GM19193 (cell line): ENCODE results near the gene MYLK2.

ENCODE experiments used
- POLR2A ChIP-seq: IDR thresholded peaks from 4 replicates; pipeline ENCODE4 v1.6.1; 2011; ENCODE audit not compliant: insufficient read depth, insufficient read length; ENCODE audit errors: extremely low read depth

MYLK2 gene

DNA sequence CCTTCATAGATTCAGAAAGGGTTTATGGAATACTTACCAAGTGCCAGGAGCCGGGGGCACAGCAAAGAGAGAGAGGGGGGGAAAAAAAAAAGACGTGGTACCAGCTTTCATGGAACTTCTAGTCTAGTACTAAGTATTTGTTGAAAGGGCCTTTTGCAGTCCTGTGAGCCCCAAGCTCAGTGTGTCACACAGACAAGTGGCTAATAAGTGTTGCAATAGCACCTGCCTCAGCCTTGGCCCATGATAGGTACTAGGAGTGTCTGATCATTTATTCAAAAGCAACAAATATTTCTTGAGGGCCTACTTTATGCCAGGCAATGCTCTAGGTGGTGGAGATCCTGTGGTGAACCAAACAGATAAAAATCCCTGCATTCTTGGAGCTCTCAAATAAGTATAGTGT lies 7.9 kb downstream of the MYLK2 start:
- no peak for TF ChIP-seq POLR2A

DNA sequence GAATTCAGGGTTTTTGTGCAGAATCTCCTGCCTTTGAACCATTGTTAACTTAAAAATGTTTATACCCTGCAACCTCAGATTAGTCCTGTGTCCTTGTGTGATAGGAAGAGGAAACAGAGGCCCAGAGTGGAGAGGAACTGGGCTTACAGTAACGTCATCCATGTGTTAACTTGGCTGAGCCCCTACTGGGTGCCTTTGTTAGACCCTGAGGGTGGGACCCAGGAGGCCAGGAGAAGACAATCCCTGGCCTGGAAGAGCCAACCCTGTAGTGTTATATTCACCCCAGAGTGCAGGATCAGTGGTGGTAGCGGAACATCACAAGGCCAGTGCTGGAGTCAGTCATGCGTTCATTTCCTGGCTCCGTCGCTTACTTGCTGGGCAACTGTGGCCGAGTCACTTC lies 10.6 kb downstream of the MYLK2 start:
- TF ChIP-seq POLR2A, result no peak

DNA sequence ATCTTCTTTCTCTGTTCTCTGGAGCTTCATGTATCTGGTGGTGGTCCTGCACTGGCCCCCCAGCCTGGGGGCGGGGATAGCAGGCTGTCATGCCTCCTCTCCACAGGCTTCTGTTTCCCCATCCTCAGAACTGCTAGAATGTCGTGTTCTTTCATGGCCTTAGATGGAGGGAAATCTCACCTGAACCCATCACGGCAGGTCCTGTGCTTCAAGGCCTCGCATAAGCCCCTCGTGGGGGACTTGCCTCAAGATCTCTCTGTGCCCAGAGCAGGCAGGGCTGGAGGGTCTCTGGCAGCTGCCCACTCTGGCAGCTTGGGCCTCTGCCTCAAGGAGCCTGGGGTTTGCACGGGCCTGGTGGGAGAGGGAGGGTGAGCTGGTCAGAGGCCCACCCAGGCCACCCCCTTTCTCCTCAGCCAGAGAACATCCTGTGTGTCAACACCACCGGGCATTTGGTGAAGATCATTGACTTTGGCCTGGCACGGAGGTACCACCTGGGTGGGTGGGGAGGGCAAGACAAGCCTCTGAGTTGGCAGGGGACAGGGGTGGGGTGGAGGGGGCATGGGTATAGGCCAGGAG lies 11.3 kb downstream of the MYLK2 start:
- no peak for TF ChIP-seq POLR2A

DNA sequence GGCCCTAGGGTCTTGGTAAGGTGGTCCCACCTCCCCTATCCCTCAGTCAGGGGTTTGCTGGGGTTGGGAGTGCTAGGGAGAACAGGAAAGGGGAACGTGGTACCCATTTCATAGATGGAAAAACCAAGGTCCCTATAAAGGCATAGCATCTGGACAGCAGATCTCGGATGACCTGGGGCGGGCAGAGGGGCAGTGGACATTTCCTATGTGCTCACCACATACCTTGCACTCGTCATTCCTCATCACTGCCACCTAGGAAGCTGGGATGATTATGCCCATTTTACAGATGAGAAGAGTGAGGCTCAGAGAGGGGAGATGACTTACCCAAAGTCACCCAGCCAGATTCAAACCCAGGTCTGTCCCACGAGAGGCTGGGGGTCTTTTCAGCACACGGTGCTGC lies 12.1 kb downstream of the MYLK2 start:
- TF ChIP-seq POLR2A, result no peak

DNA sequence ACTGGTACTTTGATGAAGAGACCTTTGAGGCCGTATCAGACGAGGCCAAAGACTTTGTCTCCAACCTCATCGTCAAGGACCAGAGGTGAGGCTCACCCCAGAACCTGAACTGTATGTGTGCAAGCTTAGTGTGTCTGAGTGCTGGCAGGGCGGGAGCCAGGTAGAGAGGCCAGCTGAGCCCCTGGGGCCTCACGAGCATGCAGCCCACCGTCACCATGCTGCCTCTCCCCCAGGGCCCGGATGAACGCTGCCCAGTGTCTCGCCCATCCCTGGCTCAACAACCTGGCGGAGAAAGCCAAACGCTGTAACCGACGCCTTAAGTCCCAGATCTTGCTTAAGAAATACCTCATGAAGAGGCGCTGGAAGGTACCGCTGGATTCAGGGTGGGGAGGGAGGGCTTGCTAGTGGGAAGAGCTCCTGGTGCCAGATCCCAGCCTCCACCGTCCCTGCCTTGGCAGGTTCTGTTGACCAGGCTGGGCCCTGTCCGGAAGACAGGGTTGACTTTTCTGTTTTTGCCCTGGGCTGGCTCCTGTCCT lies 12.7 kb downstream of the MYLK2 start:
- TF ChIP-seq POLR2A, result no peak

DNA sequence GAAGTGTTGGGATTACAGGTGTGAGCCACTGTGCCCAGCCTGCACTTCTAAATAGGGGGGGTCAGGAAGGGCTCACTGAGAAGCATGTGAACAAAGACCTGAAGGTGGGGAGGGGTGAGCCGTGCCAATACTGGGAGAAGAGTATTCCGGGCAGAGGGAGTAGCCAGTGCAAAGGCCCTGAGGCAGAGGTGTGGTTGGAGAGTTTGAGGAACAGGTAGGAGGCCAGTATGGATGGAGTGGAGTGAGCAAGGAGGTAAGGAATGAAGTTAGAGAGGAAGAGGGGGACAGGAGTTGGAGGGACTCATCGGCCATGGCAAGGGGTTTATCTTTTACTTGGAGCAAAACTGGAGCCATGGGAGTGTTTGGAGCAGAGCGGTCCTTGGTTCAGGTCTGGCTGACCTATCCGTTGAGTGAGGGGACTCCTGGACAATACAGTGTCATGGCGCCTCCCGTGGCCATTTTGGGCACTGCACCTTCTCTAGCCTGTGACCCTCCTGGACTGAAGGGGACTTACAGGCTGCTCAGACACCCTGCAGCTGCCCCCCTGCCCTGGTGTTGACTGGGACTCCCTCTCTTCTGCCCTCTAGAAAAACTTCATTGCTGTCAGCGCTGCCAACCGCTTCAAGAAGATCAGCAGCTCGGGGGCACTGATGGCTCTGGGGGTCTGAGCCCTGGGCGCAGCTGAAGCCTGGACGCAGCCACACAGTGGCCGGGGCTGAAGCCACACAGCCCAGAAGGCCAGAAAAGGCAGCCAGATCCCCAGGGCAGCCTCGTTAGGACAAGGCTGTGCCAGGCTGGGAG lies 14.2 kb downstream of the MYLK2 start:
- no peak for TF ChIP-seq POLR2A

DNA sequence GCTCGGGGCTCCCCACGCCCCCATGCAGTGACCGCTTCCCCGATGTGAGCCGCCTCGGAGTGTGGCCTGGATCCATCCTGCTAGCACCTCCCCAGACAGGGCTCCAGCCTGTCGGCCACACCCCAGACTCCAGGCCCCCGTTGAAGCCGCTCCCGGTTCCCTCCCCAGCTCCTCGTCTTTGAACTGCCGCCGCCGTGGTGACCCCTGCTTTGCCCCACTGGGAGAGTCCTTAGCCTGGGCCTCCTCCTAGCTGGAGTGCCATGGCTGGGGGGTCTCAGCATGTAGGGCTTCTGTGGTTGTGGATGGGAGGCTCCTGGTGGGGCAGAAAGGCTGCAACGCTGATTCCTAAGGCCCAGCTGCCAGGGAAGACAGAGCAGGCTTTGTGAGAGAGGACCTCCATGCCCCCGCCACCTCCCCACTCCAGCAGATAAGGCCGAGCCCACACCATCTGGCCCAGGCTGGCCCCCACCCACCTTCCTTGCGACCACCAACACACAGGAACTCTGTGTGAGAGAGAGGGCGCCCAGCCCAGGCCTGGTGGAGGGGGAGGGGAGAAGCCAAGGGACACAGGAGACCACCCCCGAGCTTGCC lies 14.9 kb downstream of the MYLK2 start:
- no peak for TF ChIP-seq POLR2A

DNA sequence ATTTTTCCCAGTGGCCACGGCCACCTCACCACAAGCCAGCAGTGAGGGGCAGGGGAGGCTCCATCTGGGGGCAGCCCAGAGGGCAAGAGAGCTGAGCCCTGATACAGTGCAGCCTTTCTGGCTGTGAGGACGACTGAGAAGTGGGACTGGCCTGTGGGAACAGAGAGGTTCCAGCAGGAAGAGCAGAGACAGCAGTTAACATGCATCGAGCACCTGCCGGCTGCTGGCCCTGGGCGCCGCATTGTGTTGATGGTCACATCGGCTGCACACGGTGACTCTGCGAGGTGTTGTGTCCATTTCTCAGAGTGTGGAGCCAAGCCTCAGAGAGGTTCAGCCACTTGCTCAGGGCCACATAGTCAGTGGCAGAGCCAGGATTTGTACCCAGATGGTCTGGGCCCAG lies 16.4 kb downstream of the MYLK2 start:
- no peak for TF ChIP-seq POLR2A

DNA sequence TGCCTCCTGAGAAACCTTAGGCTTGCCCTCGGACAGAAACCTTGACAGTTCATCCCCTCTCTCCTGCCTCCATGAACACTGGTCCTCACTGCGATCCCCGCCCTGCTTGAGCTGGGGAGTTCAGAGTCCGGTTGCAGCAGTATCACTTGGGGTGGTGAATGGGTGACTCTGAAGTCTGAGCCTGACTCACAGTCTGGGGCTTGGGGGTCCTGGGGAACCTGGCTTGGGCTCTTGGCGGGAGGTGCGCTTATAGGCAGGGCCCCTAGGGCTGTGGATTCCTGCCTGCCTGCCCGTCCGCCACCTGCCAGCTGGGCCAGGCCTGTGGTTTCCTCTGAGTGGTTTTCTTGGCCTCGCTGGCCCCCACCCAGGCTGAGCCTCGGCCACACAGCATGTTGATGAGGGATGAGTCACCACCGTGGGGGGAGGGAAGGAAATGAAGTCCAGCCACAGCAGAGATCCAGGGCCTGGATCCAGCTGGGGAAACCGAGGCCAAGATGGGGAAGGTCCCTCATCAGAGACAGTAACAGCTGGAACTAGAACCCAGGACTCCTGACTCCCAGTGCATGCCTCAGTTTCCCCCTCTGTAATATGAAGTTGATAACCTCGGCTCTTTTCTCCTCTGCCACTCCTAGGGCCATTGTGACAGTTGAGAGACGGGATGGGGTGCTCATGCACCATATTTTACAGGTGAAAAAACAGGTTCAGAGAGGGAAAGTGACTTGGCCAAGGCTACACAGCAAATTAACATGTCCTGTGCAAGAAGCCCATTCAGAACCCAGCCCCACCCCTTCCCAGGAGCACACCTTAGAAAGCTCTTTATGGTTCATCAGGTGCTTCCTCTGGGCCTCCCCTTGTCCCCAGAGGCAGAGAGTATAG lies 17.1 kb downstream of the MYLK2 start:
- TF ChIP-seq POLR2A, result no peak

DNA sequence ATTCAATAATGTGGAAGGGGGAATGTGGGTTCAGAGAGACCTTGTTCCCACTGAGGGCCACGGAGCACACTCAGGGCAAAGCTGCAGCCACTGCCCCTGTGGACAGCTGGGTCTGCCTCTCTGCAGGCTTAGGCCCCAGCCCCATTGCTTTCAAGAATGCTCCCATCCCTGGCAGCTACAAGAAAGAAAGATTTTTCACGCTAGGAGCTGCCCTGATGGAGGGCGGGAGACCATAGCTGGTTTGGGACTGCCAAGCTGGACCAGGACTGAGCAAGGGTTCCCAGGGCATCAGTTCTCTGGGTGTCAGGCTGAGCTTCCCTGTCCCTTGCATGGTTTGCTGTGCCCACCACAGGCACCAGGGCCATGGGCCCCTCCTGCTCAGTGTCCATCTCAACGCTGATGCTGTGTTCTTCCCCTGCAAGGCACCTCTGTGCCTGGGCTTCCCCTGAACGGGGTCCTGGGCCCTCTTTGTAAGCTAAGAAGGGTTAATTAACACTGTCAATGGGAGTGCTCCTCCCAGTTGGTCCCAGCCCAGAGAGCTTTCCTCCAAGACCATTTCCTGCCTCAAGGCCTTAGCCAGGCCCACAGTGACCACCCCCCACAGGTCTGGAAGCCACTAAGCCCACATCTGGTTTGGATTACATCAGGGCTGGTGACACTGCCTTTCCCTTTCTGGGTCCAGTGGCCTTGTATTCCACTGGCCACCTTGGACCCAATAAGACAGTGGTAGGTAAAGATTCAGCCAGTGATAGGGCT lies 17.9 kb downstream of the MYLK2 start:
- no peak for TF ChIP-seq POLR2A

DNA sequence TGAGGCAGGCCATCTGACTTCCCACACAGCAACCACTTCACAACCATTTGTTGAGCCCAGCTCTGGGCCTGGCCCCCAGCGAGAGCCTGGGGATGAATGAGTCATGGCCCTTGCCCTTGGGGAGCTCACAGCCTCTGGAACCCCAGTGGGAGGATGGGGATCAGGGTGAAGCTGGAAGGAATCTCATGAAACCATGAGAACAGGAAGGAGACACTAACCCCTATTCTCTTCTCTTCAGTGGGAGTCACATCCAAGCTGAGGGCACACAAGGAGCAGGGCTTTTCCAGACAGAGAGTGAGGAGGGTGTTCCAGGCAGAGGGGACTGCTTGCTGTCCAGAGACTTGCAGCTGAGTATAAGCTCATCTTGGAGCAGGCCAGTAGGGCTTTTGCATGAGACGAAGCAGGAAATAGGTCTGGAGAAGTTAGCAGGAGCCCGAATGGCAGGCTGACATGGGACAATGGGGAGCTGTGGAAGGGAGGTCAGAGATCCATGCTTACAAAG lies 18.8 kb downstream of the MYLK2 start:
- TF ChIP-seq POLR2A, result no peak

DNA sequence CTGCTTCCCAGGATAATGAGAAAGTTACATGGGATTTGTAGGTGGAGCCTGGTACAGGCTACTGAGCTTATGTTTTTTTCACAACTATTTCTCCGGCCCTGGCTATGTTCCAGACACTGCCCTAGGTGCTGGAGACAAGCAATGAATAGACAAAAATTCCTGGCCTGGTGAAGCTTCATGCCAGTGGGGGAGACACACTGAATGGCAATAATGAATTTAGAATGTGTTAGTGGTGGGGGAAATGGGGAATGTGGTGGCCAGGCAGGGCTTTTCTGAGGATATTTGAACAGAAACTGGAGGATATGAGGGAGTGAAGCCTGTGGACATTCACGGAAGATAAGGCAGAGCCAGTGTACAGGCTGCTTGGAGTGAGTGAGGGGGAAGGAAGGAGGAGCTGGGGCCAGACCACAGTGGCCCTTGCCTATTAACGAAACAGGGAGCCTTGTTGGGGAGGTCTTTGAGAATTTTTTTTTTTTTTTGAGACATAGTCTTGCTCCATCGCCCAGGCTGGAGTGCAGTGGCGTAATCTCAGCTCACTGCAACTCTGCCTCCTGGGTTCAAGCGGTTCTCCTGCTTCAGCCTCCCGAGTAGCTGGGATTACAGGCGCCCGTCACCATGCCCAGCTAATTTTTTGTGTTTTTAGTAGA lies 19.6 kb downstream of the MYLK2 start:
- TF ChIP-seq POLR2A, result no peak

DNA sequence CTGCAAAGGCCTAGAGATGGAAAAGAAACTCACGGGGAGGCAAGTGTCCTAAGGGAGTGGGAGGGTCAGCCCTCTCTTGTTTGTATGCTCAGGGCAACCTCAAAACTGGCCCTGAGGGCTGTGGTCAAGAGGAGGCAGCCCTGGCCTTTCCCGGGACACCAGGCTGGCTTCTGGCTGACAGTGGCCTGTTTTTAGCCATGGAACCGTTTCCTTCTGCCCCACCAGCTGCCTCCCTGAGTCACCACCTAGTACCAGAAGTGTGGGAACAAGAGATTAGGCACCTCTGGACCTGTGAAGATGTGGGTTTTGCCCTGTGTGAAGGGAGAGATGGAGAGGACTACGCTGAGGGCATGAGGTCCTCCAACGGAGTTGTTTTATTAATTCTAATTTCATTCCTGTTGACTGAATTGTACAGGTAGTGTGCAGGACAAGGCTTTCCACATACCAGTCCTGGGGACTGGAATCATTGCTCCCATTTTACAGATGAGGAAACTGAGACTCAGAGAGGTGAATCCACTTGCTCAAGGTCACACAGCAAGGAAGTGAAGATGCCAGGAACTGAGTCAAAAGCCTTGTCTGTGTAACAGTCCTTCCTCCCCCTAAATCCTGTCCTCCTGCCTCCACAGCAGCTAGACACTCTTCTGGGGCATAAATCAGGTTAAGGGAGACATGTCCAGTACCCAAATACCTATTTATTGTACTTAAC lies 20.8 kb downstream of the MYLK2 start:
- TF ChIP-seq POLR2A, result no peak

DNA sequence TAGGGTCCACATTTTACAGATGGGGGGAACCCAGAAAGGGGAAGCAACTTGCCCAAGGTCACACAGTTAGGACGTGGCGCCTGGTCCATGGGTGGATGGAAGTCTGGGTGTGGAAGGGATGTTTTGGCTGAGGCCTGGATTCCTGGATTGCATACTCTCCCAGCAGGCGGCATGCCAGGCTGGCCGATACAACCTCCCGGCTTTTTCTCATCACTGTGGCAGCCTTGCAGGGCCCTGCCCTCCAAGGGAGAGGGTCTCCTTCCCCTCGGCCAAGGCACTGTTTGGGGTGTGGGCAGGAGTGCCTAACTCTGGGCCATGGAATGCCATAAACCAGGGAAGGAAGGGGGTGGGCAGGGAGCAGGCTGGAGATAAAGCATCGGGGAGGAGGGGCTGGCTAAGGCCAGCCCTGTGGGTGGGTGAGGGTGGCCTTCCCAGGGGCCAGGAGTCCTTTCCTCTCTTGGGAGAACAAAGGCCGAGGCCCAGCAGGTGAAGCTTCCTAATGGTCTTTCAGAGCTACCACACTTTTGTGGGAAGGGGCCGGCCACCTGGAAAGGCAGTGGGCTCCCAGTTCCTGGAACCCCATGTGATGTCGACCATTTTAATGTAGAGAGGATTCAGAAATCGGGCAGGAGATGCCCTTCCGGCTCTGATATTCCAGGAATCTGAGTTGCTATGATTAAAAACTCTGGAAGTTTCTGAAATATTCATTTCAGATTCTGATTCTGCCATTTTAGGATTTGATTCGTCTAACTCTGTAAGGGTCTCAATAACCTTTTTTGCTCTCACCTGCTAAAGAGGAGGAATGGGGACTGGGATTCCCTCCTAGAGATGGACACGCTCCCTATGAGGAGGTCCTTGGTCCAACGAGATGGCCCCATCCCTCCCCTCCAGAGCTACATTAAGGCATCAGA lies 22.0 kb downstream of the MYLK2 start:
- no peak for TF ChIP-seq POLR2A
